Measurements from ENCODE around the gene OBSL1. TPM values are rescaled to one million over a fixed set of nuclear protein-coding genes. Genes with fewer than 3 reads are reported as not detected.

The OBSL1 gene
- total and polyA plus RNA-seq, 10 of the 15 experiments (the other 5 are each of a cell fraction or from before 2014, with no cell fraction given), result 0.14 to 0.77 TPM; not detected in 8

DNA sequence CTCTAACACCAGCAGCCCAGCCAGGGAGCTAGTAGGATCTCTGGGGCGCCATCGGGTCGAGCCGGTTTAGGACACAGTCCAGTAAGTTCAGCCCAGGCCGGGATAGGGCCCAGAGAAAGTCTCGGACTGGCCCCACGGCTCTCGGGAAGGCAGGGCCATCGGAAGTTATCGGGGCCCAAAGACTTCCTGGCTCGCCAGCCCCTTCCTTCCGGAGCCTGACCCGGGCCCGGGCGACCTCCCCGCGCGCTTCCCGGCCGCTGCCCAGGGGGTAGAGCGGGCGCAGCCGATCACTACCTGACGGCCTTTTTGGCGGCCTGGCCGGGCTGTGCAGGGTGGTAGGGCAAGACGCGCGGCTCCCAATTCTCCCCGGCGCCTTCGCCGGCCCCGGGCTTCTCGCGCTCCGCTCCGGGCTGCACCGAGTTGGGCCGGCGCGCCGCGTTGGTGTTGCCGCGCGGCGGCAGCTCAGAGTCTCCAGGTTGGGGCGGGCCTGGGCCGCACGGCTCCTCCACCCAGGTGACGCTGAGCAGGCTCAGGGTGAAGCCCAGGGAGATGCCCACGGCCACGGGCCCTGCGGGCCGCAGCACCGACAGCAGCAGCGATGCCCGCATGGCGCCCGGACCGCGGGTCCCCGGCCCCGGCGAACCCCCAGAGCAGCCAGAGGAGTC is 28.3 kb downstream of the OBSL1 start (continued):
- no peak for TF ChIP-seq NR2C2 (IDR thresholded peaks at IDR 0.05; ENCODE audit: borderline replicate concordance, control insufficient read depth, insufficient read length, low read depth)
- no peak for TF ChIP-seq SRF (IDR thresholded peaks at IDR 0.05; ENCODE audit: low read depth in 2 of 2, low read length in 2 of 2)
- TF ChIP-seq TARDBP (IDR thresholded peaks at IDR 0.05; ENCODE audit: borderline replicate concordance), result no peak
- TF ChIP-seq, protein P1, sequence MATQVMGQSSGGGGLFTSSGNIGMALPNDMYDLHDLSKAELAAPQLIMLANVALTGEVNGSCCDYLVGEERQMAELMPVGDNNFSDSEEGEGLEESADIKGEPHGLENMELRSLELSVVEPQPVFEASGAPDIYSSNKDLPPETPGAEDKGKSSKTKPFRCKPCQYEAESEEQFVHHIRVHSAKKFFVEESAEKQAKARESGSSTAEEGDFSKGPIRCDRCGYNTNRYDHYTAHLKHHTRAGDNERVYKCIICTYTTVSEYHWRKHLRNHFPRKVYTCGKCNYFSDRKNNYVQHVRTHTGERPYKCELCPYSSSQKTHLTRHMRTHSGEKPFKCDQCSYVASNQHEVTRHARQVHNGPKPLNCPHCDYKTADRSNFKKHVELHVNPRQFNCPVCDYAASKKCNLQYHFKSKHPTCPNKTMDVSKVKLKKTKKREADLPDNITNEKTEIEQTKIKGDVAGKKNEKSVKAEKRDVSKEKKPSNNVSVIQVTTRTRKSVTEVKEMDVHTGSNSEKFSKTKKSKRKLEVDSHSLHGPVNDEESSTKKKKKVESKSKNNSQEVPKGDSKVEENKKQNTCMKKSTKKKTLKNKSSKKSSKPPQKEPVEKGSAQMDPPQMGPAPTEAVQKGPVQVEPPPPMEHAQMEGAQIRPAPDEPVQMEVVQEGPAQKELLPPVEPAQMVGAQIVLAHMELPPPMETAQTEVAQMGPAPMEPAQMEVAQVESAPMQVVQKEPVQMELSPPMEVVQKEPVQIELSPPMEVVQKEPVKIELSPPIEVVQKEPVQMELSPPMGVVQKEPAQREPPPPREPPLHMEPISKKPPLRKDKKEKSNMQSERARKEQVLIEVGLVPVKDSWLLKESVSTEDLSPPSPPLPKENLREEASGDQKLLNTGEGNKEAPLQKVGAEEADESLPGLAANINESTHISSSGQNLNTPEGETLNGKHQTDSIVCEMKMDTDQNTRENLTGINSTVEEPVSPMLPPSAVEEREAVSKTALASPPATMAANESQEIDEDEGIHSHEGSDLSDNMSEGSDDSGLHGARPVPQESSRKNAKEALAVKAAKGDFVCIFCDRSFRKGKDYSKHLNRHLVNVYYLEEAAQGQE (IDR thresholded peaks at IDR 0.05; ENCODE audit: low read depth, low read length), result peak; percentile 28; the same call in 1 of the 2 replicates
- TF ChIP-seq, protein P2, sequence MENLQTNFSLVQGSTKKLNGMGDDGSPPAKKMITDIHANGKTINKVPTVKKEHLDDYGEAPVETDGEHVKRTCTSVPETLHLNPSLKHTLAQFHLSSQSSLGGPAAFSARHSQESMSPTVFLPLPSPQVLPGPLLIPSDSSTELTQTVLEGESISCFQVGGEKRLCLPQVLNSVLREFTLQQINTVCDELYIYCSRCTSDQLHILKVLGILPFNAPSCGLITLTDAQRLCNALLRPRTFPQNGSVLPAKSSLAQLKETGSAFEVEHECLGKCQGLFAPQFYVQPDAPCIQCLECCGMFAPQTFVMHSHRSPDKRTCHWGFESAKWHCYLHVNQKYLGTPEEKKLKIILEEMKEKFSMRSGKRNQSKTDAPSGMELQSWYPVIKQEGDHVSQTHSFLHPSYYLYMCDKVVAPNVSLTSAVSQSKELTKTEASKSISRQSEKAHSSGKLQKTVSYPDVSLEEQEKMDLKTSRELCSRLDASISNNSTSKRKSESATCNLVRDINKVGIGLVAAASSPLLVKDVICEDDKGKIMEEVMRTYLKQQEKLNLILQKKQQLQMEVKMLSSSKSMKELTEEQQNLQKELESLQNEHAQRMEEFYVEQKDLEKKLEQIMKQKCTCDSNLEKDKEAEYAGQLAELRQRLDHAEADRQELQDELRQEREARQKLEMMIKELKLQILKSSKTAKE (IDR thresholded peaks at IDR 0.05; ENCODE audit: low read depth, poor library complexity, severe bottlenecking), result no peak
- TF ChIP-seq ESRRA (IDR thresholded peaks at IDR 0.05; ENCODE audit: low read length), result no peak
- TF ChIP-seq, protein P3, sequence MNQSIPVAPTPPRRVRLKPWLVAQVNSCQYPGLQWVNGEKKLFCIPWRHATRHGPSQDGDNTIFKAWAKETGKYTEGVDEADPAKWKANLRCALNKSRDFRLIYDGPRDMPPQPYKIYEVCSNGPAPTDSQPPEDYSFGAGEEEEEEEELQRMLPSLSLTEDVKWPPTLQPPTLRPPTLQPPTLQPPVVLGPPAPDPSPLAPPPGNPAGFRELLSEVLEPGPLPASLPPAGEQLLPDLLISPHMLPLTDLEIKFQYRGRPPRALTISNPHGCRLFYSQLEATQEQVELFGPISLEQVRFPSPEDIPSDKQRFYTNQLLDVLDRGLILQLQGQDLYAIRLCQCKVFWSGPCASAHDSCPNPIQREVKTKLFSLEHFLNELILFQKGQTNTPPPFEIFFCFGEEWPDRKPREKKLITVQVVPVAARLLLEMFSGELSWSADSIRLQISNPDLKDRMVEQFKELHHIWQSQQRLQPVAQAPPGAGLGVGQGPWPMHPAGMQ (IDR thresholded peaks at IDR 0.05; ENCODE audit: borderline replicate concordance), result no peak
